Epithelial cell of proximal tubule (primary cell): ENCODE results near the gene NPEPL1. TPM values are rescaled to one million over a fixed set of nuclear protein-coding genes. Genes with fewer than 3 reads are reported as not detected.
"Not testable (repeated sequence)": the region's sequence is repeated elsewhere in the genome, so short reads cannot be mapped to it uniquely, and the experiment has no call there.

Experiments
- DNase-seq: peaks from one replicate; pipeline ENCODE4 v3.0.0-alpha.2; 2011; ENCODE audit warnings: low read depth
- H3K4me3 ChIP-seq: 2 replicates; pipeline ENCODE4 v1.5.1; 2011; ENCODE audit warnings: low read depth, mild to moderate bottlenecking, low read length
- CTCF ChIP-seq: conservative IDR thresholded peaks from 2 replicates; pipeline ENCODE4 v1.5.1; 2012; ENCODE audit warnings: low read depth, mild to moderate bottlenecking, low read length
- total RNA-seq: library from RNA; depleted of rRNA; stranded (reverse); fragments of >200 nt; gene quantifications from 2 replicates; pipeline ENCODE4 v1.2.3, GENCODE V29; 2015

NPEPL1 gene
- total RNA-seq, 1 donor from 2014 or later = 26.5 TPM

- no peak for DNase-seq
- TF ChIP-seq CTCF = no peak
- H3K4me3 ChIP-seq = no peak overlapping the region
Observed at GRCh38 chr20:58719258-58719657, 26.7 kb downstream of the NPEPL1 start.

- H3K4me3 ChIP-seq = no peak overlapping the region
- no peak for DNase-seq
- no peak for TF ChIP-seq CTCF
Observed at GRCh38 chr20:58719971-58720371, 27.4 kb downstream of the NPEPL1 start.

GRCh38 chr20:58720890-58721289 lies 28.3 kb downstream of the NPEPL1 start:
- TF ChIP-seq CTCF = no peak
- DNase-seq = no peak
- no peak overlapping the region for H3K4me3 ChIP-seq

- no peak for TF ChIP-seq CTCF
- no peak for DNase-seq
- H3K4me3 ChIP-seq = no peak overlapping the region
Observed at GRCh38 chr20:58721951-58722778, 29.6 kb downstream of the NPEPL1 start.

GRCh38 chr20:58722877-58723627 lies 30.5 kb downstream of the NPEPL1 start:
- no peak for DNase-seq
- TF ChIP-seq CTCF = no peak
- no peak overlapping the region for H3K4me3 ChIP-seq

GRCh38 chr20:58723628-58723984 lies 31.0 kb downstream of the NPEPL1 start:
- no peak for TF ChIP-seq CTCF
- no peak for DNase-seq
- H3K4me3 ChIP-seq = no peak overlapping the region

- H3K4me3 ChIP-seq, DNase-seq: not testable (repeated sequence)
Observed at GRCh38 chr20:58726156-58726555, 33.6 kb downstream of the NPEPL1 start.
